CD1c-positive myeloid dendritic cell (primary cell): Measurements from ENCODE around the gene USP40.
"Not testable (repeated sequence)": the region's sequence is repeated elsewhere in the genome, so short reads cannot be mapped to it uniquely, and the experiment has no call there.

Experiments used
- DNase-seq: peaks from one replicate; pipeline ENCODE4 v3.0.0-alpha.2; 2016; ENCODE audit errors: extremely low spot score

The USP40 gene

GRCh38 chr2:233566141-233566956 lies at the start of gene USP40:
Gene USP40 (minus strand): TSS chr2:233566782. CDS start chr2:233565554, 1,228 bp downstream.
- peak; percentile 71 for DNase-seq

GRCh38 chr2:233611284-233611683 lies 44.7 kb upstream of the USP40 start:
- DNase-seq: no peak

- no peak for DNase-seq
Measured at GRCh38 chr2:233605680-233606079, 39.1 kb upstream of the USP40 start.

GRCh38 chr2:233604826-233605225 lies 38.2 kb upstream of the USP40 start:
- DNase-seq: no peak

- no peak for DNase-seq
Measured at GRCh38 chr2:233603520-233603919, 36.9 kb upstream of the USP40 start.

GRCh38 chr2:233602076-233602475 lies 35.5 kb upstream of the USP40 start:
- no peak for DNase-seq

GRCh38 chr2:233600386-233600785 lies 33.8 kb upstream of the USP40 start:
- DNase-seq: no peak

GRCh38 chr2:233598952-233599351 lies 32.4 kb upstream of the USP40 start:
- no peak for DNase-seq

GRCh38 chr2:233597522-233597921 lies 30.9 kb upstream of the USP40 start:
- no peak for DNase-seq

GRCh38 chr2:233593201-233593600 lies 26.6 kb upstream of the USP40 start:
- no peak for DNase-seq

- DNase-seq: not testable (repeated sequence)
Measured at GRCh38 chr2:233592706-233593105, 26.1 kb upstream of the USP40 start.

GRCh38 chr2:233588400-233588799 lies 21.8 kb upstream of the USP40 start:
- no peak for DNase-seq

GRCh38 chr2:233584210-233584609 lies 17.6 kb upstream of the USP40 start:
- DNase-seq: no peak

- DNase-seq: not testable (repeated sequence)
Measured at GRCh38 chr2:233583217-233583965, 16.8 kb upstream of the USP40 start.

GRCh38 chr2:233577341-233577740 lies 10.8 kb upstream of the USP40 start:
- DNase-seq: not testable (repeated sequence)

GRCh38 chr2:233572468-233572867 lies 5.9 kb upstream of the USP40 start:
- DNase-seq: no peak

- no peak for DNase-seq
Measured at GRCh38 chr2:233571462-233571861, 4.9 kb upstream of the USP40 start.

- no peak for DNase-seq
Measured at GRCh38 chr2:233571001-233571400, 4.4 kb upstream of the USP40 start.

GRCh38 chr2:233565685-233566140 lies 869 bp downstream of the USP40 start:
- DNase-seq: no peak

- DNase-seq: peak; percentile 32
Measured at GRCh38 chr2:233563663-233564430, 2.7 kb downstream of the USP40 start.

- DNase-seq: no peak
Measured at GRCh38 chr2:233556881-233557736, 9.5 kb downstream of the USP40 start.
